COLO829 (cell line): Measurements from ENCODE around the gene NPPB.
"Not testable (repeated sequence)": the region's sequence is repeated elsewhere in the genome, so short reads cannot be mapped to it uniquely, and the experiment has no call there.

Source experiments
- DNase-seq: peaks from one replicate; pipeline ENCODE4 v3.0.0; 2012; ENCODE audit warnings: low spot score

The NPPB gene

DNA sequence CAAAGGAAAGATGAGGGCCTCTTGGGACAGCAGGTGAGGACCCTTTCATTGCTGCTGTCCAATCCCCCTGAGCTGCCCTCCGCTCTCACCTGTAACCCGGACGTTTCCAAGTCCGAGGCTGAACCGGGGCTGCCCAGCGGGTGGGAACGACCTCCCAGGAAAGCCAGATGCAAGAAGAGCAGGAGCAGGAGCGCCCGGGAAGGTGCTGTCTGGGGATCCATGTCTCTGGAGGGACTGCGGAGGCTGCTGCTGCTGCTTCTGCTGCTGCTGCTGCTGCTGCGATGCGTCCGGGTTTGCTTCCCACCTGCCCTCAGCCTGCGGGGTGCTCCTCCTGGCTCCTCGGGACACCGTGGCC is at the start of gene NPPB:
Gene NPPB, minus strand, starts transcription at position 333 of the 355 bp plus-strand sequence. Its CDS starts 112 bp downstream, at position 221.
- DNase-seq = no peak

DNA sequence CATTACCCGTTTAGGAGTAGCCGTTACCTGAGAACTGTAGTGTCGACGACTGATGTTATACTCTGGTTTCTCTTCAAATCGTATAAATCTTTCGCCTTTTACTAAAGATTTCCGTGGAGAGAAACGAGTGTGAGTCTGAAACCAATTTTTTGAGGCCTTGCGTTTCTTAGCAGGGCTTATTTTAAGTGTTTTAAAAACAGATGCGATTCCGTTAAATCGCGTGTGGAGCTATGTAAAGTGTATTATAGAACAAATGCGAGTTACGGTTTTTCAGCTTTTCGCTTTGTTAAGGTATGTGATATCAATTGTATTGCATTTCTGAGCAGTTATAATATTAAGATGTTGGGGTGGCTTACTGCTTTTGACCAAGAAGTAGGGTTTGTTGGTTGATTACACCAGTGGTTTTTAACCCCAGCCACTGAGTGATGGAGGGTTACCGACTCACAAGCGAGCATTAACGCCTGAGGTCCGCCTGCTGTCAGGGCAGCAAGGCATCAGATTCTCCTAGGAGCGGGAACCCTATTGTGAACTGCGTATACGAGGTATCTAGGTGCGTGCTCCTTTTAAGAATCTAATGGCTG is 49.4 kb upstream of the NPPB start:
- peak; percentile 75 for DNase-seq

DNA sequence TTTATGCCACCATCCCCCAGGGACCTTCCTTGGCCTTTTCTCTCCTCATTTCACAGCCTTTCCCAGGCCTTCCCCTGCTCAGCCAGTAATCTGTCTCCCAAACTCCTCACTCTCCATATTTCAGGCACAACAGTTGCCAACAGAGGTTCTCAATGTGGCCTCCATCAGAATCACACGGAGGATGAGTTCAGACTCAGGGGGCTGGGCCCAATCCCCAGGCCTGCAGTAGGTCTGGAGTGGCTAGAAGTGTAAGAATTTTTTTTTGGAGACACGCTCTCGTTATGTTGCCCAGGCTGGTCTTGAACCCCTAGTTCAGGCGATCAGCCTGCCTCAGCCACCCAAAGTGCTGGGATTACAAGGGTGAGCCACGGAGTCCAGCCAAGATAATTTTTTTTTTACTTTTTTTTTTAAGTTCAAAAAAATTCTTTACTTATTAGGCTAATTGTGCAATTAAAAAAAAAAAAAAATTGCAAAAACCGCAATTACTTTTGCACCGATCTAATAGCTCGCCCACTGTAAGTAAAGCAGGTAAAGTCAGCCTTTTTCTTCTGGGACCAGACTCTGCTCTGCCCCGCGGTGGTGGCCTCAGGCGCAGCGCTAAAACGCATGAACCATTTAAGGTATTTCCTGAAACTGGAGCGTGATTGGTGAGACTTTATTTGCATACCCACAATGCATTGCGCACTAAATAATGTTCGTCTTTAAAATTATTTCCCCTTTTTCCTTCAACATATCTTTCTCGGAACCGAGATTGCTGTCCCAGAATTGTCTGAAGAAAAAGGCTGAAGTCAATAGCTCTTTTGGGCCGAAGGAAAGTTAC is 48.7 kb upstream of the NPPB start:
- DNase-seq = peak; percentile 87

DNA sequence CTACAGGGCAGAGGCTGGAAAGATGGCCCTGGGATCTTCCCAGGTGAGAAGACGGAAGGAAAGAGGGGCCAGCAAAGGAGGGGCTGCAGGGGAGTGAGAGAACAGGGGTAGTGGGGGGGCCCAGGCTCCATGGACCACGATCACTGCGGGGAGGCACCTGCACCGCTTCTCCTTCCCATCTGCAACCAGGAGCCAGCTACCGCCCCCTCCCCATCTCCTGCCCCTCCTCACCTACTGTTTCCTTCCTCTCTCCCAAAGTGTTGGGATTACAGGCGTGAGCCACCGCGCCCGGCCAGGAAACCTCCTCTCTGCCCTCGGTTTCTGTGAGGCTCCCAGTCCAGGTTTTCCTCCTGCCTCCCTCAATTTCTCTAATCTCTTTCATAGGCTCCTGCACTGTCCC is 48.1 kb upstream of the NPPB start:
- DNase-seq = no peak

DNA sequence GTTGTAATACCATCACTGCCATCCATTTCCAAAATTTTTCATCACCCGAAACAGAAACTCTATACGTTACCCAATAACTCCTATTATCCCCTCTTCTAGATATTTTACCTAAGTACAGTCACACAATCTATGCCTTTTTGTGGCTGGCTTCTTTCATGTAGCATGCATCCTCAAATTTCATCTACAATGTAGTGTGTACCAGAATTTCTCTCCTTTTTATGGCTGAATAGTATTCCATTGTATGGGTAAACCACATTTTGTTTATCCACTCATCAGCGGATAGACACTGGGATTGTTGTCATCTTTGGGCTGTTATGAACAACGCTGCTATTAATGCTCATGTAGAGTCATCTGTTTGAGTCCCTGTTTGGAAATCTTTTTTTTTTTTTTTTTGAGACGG is 46.2 kb upstream of the NPPB start:
- no peak for DNase-seq

DNA sequence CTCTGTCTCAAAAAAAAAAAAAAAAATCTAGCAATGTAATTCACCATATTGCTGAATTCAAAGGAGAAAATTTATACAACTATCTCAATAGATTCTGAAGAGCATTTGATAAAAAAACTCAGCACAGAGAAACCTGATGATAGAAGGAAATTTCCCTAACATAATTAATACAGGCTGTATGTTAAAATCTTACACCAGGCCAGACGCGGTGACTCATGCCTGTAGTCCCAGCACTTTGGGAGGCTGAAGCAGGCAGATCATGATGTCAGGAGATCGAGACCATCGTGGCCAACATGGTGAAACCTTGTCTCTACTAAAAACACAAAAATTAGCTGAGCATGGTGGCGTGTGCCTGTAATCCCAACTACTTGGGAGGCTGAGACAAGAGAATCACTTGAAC is 45.4 kb upstream of the NPPB start:
- not testable (repeated sequence) for DNase-seq

DNA sequence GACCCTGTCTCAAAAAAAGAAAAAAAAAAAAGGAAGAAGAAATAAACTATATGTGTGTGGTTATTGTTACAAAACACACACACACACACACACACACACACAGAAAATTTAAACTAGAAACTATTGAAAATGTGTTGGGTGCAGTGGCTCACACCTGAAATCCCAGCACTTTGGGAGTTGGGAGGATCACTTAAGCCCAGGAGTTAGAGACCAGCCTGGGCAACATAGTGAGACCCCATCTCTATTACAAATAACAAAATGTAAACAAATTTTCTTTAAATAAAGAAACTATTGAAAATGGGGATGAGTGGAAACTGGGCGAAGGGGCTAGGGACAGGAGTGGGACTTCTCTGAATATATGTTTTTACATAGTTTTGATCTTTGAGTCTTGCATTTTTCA is 44.5 kb upstream of the NPPB start:
- no peak for DNase-seq

DNA sequence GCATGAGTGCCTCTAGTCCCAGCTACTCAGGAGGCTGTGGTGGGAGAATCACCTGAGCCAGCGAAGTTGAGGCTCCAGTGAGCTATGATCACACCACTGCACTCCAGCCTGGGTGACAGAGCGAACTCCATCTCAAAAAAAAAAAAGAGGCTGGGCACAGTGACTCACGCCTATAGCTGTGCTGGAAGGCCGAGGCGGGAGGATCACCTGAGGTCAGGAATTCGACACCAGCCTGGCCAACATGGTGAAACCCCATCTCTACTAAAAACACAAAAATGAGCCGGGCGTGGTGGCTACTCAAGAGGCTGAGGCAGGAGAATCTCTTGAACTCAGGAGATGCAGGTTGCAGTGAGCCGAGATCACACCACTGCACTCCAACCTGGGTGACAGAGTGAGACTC is 42.7 kb upstream of the NPPB start:
- not testable (repeated sequence) for DNase-seq

DNA sequence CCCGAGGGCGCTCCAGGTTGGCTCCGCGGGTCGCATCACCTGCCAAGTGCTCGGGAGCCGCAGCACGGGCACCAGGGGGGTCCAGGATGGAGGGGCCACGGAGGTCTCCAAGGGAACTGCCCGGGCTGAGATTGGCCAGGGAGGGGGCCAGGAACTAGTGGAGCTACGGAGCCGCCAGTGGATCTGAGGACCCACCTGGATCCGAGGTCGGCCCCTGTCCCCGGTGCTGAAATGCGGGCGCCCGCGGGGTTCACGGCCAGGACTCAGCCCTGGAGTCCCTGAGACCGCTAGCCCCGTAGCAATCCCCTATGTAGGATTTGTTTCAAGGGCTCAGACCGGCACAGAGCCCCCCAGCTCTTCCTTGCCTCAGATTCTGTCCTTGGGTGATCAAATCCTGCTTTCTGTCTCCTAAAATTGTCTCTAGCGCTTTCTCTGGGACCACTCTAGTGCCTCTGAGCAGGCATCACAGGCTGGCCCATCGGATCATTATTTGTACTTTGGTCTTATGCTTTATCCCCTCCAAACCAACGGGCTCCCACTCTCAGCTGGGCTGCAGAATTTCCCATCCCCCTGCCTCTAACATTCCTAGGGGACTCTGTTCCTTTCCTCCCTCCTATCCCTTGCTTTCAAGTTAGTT is 40.2 kb upstream of the NPPB start:
- DNase-seq = no peak

DNA sequence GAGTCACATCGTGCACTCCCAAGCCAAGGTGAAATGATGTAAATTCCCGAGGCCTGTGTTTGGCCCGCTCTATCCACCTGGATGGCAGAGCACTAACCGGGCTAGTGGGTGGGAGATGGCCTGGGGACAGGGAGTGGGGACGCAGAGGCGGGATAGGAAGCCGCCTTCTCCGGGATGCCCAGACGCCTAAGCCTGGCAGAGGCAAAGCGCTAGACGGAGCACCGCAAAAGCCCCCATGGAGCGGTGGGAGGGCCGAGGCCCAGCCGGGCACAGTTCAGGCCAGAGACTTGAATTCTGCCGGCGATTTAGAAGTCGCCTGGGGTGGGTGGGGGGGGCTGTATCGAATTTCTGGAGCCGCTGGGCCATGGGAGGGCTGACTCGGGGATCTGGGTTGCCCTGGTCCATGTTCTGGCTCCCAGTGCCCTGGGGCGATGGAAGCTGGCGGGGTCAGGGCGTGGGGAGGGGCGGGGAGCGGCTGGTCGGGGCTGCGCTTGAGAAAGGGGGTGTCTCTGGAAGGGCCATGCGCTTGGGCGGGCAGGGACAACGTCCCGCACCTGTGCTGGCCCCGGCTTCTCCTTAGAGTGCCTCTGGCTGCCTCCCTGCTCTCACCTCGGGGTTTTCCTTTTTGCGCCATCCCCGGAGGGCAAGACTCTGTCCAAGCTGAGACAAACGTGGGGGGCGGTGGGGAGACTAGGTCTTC is 39.5 kb upstream of the NPPB start:
- no peak for DNase-seq

DNA sequence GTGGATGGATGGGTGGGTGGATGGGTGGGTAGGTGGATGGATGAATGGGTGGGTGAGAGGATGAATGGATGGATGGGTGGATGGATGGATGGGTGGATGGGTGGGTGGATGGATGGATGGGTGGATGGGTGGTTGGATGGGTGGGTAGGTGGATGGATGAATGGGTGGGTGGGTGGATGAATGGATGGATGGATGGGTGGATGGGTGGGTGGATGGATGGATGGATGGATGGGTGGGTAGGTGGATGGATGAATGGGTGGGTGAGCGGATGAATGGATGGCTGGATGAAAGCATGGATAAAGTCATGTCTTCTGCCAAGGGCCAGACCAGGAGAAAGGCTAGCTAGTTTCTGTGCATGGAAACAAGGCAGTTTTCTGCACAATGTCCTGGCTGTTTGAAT is 35.8 kb upstream of the NPPB start:
- DNase-seq = not testable (repeated sequence)

DNA sequence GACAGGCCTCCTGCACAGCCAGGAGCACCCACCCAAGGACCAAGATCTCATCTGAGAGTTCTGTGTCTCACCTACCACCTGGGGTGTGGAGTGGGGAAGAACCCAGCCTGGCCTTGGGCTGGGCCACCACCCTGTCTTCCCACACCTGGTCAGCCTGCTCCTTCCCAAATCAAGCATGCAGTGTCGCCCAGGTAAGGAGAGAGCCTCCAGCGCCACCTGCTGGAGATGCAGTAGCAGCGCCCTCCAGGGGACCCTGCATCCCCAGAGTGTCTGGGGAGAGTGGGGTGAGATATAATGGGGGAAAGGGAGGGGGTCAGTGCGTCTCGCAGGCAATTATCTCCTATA is 35.1 kb upstream of the NPPB start:
- DNase-seq = peak; percentile 57

DNA sequence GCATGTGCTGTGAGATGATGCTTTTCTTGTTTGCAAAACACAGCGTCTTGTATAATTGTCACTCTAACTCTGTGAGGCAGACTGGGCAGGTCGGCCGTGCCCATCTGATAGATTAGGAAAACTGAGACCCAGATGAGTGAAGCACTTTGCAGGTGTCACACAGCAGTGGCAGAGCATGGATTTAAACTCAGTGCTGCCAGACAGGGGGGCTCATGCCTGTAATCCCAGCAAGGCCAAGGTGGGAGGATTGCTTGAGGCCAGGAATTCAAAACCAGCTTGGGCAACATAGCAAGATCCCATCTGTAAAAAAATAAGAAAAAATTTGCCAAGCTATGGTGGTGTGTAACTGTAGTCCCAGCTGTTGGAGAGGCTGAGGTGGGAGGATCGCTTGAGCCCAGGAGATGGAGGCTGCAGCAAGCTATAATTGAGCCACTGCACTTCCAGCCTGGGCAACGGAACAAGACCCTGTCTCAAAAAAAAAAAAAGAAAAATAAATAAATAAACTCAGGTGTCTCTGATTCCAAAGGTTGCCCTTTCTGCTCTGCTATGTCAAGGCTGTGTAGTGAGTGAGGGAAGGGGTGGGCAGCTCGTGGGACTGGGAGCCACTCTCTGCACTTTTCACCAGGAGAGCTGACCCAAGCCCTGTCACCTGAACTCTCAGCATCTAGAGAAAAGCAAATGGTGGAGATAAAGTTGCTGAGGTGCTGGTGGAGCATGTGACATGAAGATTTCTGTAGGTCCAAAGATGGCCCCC is 32.9 kb upstream of the NPPB start:
- no peak for DNase-seq

DNA sequence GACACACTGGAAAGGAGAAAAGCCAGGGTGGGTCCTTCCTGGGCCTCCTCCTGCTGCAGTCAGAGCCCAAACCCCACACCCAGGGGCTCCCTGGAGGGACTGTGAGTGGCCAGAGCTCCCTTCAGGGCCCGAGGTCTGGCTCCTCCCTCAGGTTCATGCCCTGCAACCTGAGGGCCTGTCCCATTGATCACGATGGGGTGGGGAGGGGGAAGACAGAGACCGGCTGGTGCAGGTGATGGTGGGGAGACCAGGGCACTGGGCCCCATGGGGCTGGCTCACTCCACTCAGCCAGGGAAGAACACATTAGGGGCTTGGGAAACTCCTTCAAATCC is 30.1 kb upstream of the NPPB start:
- no peak for DNase-seq

DNA sequence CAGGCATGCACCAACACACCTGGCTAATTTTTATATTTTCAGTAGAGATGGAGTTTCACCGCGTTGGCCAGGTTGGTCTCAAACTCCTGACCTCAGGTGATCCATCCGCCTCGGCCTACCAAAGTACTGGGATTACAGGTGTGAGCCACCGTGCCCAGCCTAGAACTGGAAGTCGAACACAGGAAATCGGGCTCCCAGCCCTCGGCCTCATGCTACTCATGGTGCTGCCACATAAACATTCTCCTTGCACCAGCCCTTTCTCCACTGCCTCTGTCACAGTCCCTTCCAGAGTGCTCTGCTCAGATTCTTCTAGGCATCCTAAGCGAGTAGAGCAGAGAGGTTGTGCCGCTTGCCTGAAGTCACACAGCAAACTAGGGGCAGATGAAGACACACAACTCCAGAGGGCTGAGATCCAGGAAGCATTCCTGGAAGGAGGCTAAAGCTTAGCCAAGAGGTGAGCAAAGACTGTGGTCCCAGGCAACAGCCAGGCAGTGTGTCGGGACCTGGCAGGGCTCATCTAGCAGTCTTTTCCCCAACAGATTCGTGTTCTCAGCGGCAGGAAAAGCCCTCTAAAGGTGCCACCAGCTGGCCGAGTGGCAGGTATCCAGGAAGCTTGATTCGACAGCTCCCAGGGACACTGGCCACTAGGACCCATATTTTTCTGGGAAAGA is 29.6 kb upstream of the NPPB start:
- DNase-seq = no peak

DNA sequence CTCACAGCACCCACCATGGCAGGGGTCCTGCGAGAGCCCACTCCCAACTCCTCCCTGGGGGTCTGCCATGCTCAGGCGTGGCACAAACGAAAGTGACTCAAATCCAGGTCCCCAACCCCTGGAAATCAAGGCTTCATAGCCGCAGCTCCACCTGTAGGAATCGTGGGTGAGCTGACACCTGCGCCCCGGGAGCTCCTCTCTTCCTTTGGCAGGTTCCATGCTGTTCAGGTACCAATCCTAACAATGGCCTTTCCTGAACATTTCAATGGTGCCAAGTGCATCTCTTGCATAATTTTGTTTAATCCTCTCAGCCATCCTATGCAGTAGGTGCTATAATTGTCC is 28.9 kb upstream of the NPPB start:
- no peak for DNase-seq

DNA sequence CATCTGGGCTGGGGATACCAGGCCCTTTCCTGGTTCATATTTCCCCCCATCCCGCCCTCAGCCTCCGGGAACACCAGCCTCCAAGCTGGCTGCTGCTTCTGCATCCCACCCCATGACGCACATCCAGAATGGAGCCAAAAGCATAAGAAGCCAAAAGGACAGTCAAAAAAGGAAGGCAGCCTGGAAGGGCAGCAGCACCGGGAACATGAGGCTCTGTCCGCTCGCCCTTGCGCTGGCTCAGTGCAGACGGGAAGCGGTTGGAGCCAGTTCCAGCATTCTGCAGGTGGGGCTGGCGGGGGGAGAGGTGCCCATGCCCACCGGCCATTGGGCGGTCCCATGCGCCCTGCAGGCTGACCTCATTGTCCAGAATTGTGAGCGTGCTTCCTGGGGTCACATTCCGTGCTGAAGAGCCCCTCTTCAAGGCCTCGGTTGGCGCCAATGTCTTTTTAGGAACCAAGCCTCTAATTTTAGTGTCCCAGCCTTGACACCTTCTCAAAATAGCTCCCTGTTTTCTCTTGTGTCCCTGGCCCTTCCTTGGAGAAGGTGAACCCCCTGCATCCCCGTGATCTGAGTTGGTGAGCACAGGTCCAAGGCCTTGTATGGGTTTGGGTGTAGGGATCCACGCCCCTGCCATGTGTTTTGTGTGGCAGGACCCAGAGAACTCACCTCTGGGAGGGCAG is 28.4 kb upstream of the NPPB start:
- DNase-seq = no peak

DNA sequence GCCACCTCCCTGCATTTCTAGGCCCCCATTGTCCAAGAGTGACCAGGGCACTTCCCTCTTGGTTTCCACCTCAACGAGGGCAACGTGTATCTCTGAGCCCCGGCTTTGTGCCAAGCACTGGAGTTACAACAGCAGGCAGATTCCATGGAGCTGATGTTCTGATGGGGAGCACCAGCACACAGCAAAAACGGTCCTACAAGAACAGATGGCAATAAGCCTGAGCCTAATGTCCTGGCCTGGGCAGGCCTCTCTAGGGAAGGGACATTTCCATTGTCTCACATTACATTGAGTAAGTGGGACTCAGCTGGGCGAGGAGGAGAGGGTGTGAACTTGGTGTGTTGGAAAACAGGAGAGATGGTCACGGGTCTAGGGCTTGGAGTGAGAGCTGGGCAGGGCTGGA is 27.2 kb upstream of the NPPB start:
- DNase-seq = no peak

DNA sequence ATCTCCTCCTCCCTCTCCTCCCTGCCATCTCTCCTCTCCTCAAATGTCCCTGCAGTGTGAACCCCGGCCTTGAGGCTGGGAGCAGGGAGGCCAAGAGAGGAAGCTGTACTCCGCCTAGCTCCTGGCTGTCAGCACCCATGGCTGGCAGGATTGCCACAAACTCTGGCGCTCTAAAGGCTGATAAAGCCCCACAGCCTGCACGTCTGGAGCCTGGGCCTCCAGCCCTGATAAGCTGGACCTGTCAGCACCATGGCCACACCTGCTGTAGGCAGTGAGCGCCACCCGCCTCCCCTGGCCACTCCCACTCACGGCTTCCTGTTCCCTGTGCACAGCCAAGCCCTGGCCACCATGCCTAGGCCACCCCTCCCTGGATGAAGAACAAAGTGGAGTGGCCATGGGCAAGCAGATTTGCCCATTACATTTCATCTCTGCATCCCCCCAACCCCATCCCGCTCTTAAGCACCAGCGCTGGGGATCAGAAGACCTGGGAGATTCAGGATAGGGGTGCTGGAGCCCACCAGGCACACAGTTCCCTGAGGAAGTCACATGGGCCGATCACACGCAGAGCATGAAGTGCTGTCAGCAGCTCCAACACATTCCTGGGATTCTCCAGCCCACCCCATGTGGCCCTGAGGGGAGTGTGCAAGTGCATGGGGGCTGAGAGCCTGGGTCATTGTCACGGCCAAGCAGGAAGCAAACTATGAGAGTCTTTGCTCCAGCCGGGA is 24.2 kb upstream of the NPPB start:
- DNase-seq = no peak

DNA sequence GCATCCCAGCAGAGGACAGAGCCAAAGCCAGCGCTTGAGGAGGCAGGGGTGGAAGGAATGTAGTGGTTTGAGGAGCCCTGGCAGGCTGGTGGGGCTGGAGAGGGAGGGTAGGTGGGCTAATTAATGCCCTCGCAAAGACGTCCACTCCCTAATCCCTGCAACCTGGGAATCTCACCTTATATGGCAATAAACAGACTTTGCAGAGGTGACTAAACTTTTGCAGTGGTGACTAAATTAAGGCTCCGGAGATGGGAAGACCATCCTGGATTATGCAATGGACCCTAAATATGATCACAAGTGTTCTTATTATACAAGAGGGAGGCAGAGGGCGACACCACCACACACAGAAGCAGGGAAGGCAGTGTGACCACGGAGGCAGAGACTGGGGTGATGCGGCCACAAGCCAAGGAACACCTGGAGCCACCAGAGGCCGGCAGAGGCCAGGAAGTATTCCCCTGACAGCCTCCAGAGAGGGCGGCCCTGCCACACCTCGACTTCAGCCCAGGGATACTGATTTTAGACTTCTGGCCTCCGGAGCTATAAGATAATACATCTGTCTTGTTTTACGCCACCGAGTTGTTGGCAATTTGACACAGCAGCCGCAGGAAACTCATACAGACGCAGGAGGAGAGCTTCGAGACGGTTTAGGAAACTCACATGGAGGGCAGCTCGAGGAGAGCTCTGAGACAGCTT is 23.1 kb upstream of the NPPB start:
- no peak for DNase-seq
